Cardiac muscle cell (in vitro differentiated cells and primary cell): ENCODE results near the gene IRF4. TPM values are rescaled to one million over a fixed set of nuclear protein-coding genes. Genes with fewer than 3 reads are reported as not detected.

Source experiments
- DNase-seq, 2 donors: peaks; one replicate each; pipeline versions ENCODE4 v3.0.0 to v3.0.0-alpha.2; 2010 to 2017; ENCODE audit warnings: low read depth in 1 of 2, low spot score in 1 of 2
- H3K27ac ChIP-seq: fragments of 200-600 bp; sonication (generic); 2 replicates; pipeline ENCODE4 v1.5.1; 2016
- H3K27me3 ChIP-seq: fragments of 200-600 bp; sonication (generic); 2 replicates; pipeline ENCODE4 v1.6.0; 2016; ENCODE audit warnings: control low read depth
- H3K36me3 ChIP-seq: fragments of 200-600 bp; sonication (generic); 2 replicates; pipeline ENCODE4 v1.5.1; 2016; ENCODE audit warnings: control low read depth
- H3K4me1 ChIP-seq: fragments of 200-600 bp; sonication (generic); 2 replicates; pipeline ENCODE4 v1.8.1; 2017; ENCODE audit warnings: low read depth, mild to moderate bottlenecking, mixed run types
- H3K4me3 ChIP-seq: fragments of 200-600 bp; sonication (generic); 2 replicates; pipeline ENCODE4 v1.5.1; 2016; ENCODE audit warnings: mild to moderate bottlenecking
- H3K9me3 ChIP-seq: fragments of 200-600 bp; sonication (generic); 2 replicates; pipeline ENCODE4 v1.5.1; 2017; ENCODE audit warnings: low read depth, mild to moderate bottlenecking, control low read depth
- polyA plus RNA-seq: library from polyadenylated mRNA; unstranded; fragments of >200 nt; fragmentation: Nextera tagmentation; extraction: Ambion mirVana; gene quantifications from 2 replicates; pipeline ENCODE4 v1.2.1, GENCODE V29; 2016
- total RNA-seq: library from RNA; depleted of rRNA; stranded (reverse); fragments of >200 nt; gene quantifications from 2 replicates; pipeline ENCODE4 v1.2.3, GENCODE V29; 2016
- TF ChIP-seq, protein P1 (sequence below): IDR thresholded peaks from 2 replicates; pipeline ENCODE4 v1.5.1; 2012; ENCODE audit warnings: low read depth, mild to moderate bottlenecking, low read length

Gene IRF4
- total and polyA plus RNA-seq, 2 experiments from 2014 or later, result not detected

GRCh38 chr6:402901-403658, 11.5 kb downstream of the IRF4 start:
- Histone ChIP-seq H3K4me3 (no peak overlapping the region), H3K27me3 (peaks cover 8% of the 10 kb centered on the region), H3K36me3 (no peaks in the 10 kb centered on the region), H3K4me1 (no peaks in the 10 kb centered on the region), H3K9me3 (no peaks in the 10 kb centered on the region), H3K27ac (no peak overlapping the region)
- no peak for DNase-seq
- TF ChIP-seq, protein P1, sequence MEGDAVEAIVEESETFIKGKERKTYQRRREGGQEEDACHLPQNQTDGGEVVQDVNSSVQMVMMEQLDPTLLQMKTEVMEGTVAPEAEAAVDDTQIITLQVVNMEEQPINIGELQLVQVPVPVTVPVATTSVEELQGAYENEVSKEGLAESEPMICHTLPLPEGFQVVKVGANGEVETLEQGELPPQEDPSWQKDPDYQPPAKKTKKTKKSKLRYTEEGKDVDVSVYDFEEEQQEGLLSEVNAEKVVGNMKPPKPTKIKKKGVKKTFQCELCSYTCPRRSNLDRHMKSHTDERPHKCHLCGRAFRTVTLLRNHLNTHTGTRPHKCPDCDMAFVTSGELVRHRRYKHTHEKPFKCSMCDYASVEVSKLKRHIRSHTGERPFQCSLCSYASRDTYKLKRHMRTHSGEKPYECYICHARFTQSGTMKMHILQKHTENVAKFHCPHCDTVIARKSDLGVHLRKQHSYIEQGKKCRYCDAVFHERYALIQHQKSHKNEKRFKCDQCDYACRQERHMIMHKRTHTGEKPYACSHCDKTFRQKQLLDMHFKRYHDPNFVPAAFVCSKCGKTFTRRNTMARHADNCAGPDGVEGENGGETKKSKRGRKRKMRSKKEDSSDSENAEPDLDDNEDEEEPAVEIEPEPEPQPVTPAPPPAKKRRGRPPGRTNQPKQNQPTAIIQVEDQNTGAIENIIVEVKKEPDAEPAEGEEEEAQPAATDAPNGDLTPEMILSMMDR, result no peak

DNA sequence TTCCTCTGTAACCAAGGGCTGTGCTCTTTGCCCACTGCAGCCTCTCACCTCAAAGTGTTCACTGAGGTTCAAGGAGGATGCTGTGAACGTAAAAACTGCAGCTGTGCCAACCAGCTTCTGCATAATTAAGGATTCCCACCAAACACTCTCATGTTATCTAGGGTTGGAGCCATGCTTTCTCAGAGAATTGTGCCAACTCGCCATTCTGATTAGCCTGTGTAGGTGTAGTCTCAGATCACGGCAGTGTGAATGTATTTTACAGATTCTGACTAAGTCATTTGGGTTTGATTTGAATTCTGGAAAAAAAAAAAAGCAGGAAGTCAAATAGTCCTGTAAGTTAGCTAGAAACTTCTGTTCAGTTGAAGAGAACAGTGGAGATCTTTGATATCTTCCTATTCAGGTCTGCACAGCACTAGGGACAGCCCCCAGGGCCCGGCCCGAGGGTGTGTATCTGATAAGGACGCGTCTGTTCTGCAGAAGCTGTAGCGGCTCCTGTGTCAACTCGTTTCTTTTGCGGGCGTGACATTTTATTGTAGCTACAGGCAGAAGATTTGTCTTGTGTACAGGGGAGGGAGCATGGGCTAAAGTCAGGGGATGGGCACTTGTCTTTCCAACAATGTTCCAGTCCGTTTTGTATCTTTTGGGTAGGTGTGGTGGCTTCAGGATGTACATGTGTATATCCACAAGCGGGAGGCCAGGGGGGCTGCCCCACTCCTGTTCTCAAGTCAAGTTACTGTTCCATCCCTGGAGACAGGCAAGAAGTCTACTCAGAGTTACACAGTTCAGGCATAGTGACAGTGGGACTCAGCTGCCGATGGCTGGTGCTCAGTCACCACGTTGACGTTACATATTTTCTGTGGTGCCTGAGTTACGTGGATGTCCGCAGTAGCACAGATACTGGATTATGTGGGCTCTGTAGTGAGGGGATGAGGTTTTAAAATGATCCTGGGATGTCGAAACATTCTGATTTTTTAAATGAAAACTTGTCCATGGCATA, 12.4 kb downstream of the IRF4 start:
- Histone ChIP-seq H3K27me3 (no peaks in the 10 kb centered on the region), H3K9me3 (no peaks in the 10 kb centered on the region), H3K4me3 (no peak overlapping the region), H3K36me3 (no peaks in the 10 kb centered on the region), H3K4me1 (no peaks in the 10 kb centered on the region), H3K27ac (no peak overlapping the region)
- DNase-seq, result no peak
- TF ChIP-seq, protein P1, result no peak

- Histone ChIP-seq H3K27ac (no peak overlapping the region), H3K27me3 (no peaks in the 10 kb centered on the region), H3K4me1 (no peaks in the 10 kb centered on the region), H3K36me3 (no peaks in the 10 kb centered on the region), H3K4me3 (no peak overlapping the region), H3K9me3 (no peaks in the 10 kb centered on the region)
- no peak for DNase-seq
- TF ChIP-seq, protein P1, result no peak
Observed at GRCh38 chr6:404685-405423, 13.3 kb downstream of the IRF4 start.

- Histone ChIP-seq H3K4me1 (no peaks in the 10 kb centered on the region), H3K36me3 (no peaks in the 10 kb centered on the region), H3K9me3 (no peaks in the 10 kb centered on the region), H3K27ac (no peak overlapping the region), H3K27me3 (no peaks in the 10 kb centered on the region), H3K4me3 (no peak overlapping the region)
- no peak for DNase-seq
- TF ChIP-seq, protein P1, result no peak
Observed at GRCh38 chr6:408148-408547, 16.6 kb downstream of the IRF4 start.

- TF ChIP-seq, protein P1, result peak; percentile 33
- no peaks in the 10 kb centered on the region for H3K36me3 ChIP-seq
- peak; percentile 52 to 58 for DNase-seq
- H3K9me3 ChIP-seq, result no peaks in the 10 kb centered on the region
- H3K27me3 ChIP-seq, result no peaks in the 10 kb centered on the region
- no peak overlapping the region for H3K4me3 ChIP-seq
- no peak overlapping the region for H3K27ac ChIP-seq
- H3K4me1 ChIP-seq, result no peaks in the 10 kb centered on the region
Observed at GRCh38 chr6:408599-409102, 17.1 kb downstream of the IRF4 start.
